ENCODE data around the gene DRC7. TPM values are rescaled to one million over a fixed set of nuclear protein-coding genes. Genes with fewer than 3 reads are reported as not detected.

The DRC7 gene
- total RNA-seq, 1 donor from 2014 or later, result 7.4 TPM

- no peaks in the 10 kb centered on the region for H3K36me3 Mint-ChIP-seq
These were observed 15.6 kb upstream of the DRC7 start for GRCh38 chr16:57679016-57679415.

DNA sequence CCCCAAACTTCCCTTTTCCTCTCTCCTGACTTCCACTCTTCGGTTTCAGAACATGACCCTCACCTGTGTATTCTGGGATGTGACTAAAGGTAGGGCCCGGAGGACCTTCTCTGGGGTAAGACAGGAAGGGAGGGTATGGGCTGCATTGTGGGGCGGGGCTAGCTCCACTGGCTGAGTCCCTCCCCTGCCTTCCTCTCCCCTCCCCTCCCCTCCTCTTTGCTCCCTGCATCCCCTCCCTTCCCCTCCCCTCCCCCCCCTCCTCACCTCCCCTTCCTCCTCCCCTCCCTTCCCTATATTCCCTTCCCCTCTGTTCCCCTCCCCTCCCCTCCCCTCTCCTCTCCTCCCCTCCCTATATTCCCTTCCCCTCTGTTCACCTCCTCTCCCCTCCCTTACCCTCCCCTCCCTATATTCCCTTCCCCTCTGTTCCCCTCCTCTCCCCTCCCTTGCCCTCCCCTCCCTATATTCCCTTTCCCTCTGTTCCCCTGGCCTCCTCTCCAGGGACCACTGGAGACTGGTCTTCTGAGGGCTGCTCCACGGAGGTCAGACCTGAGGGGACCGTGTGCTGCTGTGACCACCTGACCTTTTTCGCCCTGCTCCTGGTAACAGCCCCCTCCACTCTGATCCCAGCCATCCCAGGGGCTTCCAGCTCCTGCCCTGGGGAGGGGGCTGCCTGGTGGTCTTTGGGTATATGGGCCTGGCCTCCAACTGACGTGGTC is 14.7 kb upstream of the DRC7 start:
- H3K4me3 Mint-ChIP-seq, result no peak overlapping the region

More at GRCh38 chr16:57679016-57679415, 15.6 kb upstream of the DRC7 start:
- H3K4me1 Mint-ChIP-seq (ENCODE audit: unreplicated experiment), result peaks cover 25% of the 10 kb centered on the region
- H3K27me3 Mint-ChIP-seq, result peaks cover under 1% of the 10 kb centered on the region
- no peak overlapping the region for H3K4me3 Mint-ChIP-seq
- no peak overlapping the region for H3K27ac Mint-ChIP-seq
- DNase-seq (ENCODE audit: extremely low spot score, unreplicated experiment), result no peak
- no peaks in the 10 kb centered on the region for H3K9me3 Mint-ChIP-seq
- TF ChIP-seq CTCF (conservative IDR thresholded peaks at IDR 0.05), result no peak

GRCh38 chr16:57680842-57681375 is 13.7 kb upstream of the DRC7 start:
- H3K27ac Mint-ChIP-seq, result no peak overlapping the region
- H3K9me3 Mint-ChIP-seq, result no peaks in the 10 kb centered on the region
- DNase-seq (ENCODE audit: extremely low spot score, unreplicated experiment), result no peak
- H3K27me3 Mint-ChIP-seq, result no peaks in the 10 kb centered on the region
- H3K4me3 Mint-ChIP-seq, result no peak overlapping the region
- peaks cover 19% of the 10 kb centered on the region for H3K4me1 Mint-ChIP-seq (ENCODE audit: unreplicated experiment)
- no peak for TF ChIP-seq CTCF (conservative IDR thresholded peaks at IDR 0.05)
- H3K36me3 Mint-ChIP-seq, result no peaks in the 10 kb centered on the region

More for the DNA sequence above, 14.7 kb upstream of the DRC7 start:
- DNase-seq (ENCODE audit: extremely low spot score, unreplicated experiment), result no peak
- H3K27ac Mint-ChIP-seq, result no peak overlapping the region
- H3K9me3 Mint-ChIP-seq, result no peaks in the 10 kb centered on the region
- H3K4me1 Mint-ChIP-seq (ENCODE audit: unreplicated experiment), result peaks cover 24% of the 10 kb centered on the region
- no peaks in the 10 kb centered on the region for H3K36me3 Mint-ChIP-seq
- no peak for TF ChIP-seq CTCF (conservative IDR thresholded peaks at IDR 0.05)
- no peaks in the 10 kb centered on the region for H3K27me3 Mint-ChIP-seq

DNA sequence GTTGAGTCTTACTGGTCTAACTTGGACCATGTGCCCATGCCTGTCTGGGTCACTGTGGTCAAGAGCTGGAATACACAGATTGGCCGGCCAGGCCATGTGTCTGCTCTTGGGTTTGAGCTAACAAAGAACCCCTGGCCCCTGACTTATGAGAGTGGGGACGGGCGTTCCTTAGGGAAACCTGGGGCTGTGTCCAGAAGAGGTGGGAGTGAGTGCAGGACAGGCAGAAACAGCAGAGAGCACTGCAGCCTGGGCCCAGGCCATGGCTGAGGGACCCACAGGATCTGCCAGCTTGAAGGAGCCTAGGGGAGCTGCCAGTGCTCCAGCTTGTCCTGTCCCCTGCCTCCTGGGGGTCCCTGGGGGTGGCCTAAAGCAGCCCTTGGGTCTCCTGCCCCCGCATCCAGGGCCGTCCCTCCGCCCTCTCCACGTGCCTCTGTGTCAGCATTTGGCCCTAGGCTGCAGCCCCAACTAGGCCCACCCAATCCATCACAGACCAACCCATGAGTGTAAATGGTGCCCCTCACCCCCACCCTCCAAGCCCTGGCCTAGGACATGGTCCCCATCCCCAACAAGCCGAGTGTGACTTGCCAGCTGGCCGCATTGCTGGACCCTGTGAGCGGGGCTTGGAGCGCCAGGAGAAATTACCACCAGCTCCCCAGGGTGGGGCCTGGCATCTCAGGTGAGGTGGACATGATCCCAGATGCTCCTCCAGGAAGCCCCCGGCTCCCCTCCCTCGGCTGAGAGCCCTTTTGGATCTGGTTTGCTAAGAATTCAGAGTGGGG is 12.5 kb upstream of the DRC7 start:
- no peaks in the 10 kb centered on the region for H3K27me3 Mint-ChIP-seq
- TF ChIP-seq CTCF (conservative IDR thresholded peaks at IDR 0.05), result no peak
- H3K36me3 Mint-ChIP-seq, result no peaks in the 10 kb centered on the region
- H3K4me3 Mint-ChIP-seq, result no peak overlapping the region
- no peak for DNase-seq (ENCODE audit: extremely low spot score, unreplicated experiment)
- H3K27ac Mint-ChIP-seq, result no peak overlapping the region
- H3K4me1 Mint-ChIP-seq (ENCODE audit: unreplicated experiment), result peaks cover 11% of the 10 kb centered on the region
- H3K9me3 Mint-ChIP-seq, result no peaks in the 10 kb centered on the region

GRCh38 chr16:57682809-57683635 is 11.6 kb upstream of the DRC7 start:
- no peak for DNase-seq (ENCODE audit: extremely low spot score, unreplicated experiment)
- Mint-ChIP-seq H3K4me1 (ENCODE audit: unreplicated experiment) (peaks cover 7% of the 10 kb centered on the region), H3K27me3 (no peaks in the 10 kb centered on the region), H3K36me3 (no peaks in the 10 kb centered on the region), H3K4me3 (no peak overlapping the region), H3K27ac (no peak overlapping the region), H3K9me3 (no peaks in the 10 kb centered on the region)
- TF ChIP-seq CTCF (conservative IDR thresholded peaks at IDR 0.05), result no peak
